Activated CD4-positive, alpha-beta T cell treated with anti-CD3 and anti-CD28 coated beads, Interleukin-2, amount 50 U/mL, for 1 hour (primary cell): Measurements from ENCODE around the gene MT2A.

ENCODE experiments used
- DNase-seq: peaks from one replicate; pipeline ENCODE4 v3.0.0-alpha.2; 2020

The MT2A gene

GRCh38 chr16:56641166-56641565, 32.8 kb downstream of the MT2A start:
- DNase-seq: no peak

- DNase-seq: peak; percentile 64
These were observed 34.8 kb downstream of the MT2A start for GRCh38 chr16:56643080-56643778.

GRCh38 chr16:56643833-56644232, 35.4 kb downstream of the MT2A start:
- DNase-seq: no peak

- DNase-seq: no peak
These were observed 36.9 kb downstream of the MT2A start for GRCh38 chr16:56645311-56645710.

GRCh38 chr16:56645838-56646237, 37.5 kb downstream of the MT2A start:
- DNase-seq: no peak

- no peak for DNase-seq
These were observed 39.5 kb downstream of the MT2A start for GRCh38 chr16:56647641-56648431.

- no peak for DNase-seq
These were observed 40.9 kb downstream of the MT2A start for GRCh38 chr16:56649271-56649670.

- DNase-seq: no peak
These were observed 41.4 kb downstream of the MT2A start for GRCh38 chr16:56649820-56650219.

- no peak for DNase-seq
These were observed 43.2 kb downstream of the MT2A start, which contains the start of gene MT1B for GRCh38 chr16:56651586-56651985. Gene MT1B, plus strand, starts transcription at chr16:56651886. Its CDS starts 68 bp downstream, at chr16:56651954.

- DNase-seq: no peak
These were observed 44.2 kb downstream of the MT2A start for GRCh38 chr16:56652600-56652999.

GRCh38 chr16:56653218-56653617, 44.8 kb downstream of the MT2A start:
- no peak for DNase-seq

GRCh38 chr16:56657555-56658326, 49.4 kb downstream of the MT2A start, which contains the start of gene MT1F:
Gene MT1F, plus strand, starts transcription at chr16:56657959. Its CDS starts 100 bp downstream, at chr16:56658059.
- DNase-seq: peak; percentile 60

GRCh38 chr16:56658327-56658875, 50.0 kb downstream of the MT2A start:
- DNase-seq: no peak
